HepG2 (cell line): Measurements from ENCODE around the gene CYP20A1. TPM values are rescaled to one million over a fixed set of nuclear protein-coding genes. Genes with fewer than 3 reads are reported as not detected.

Experiments
- ATAC-seq: fragments of 200-7000 bp; cut with Tn5 transposase; 3 replicates; pipeline ENCODE4 v1.9.1; 2020; ENCODE audit warnings: mild to moderate bottlenecking, moderate library complexity
- BruUV-seq: library from RNA; stranded (reverse); fragments of 400-500 nt; replicated peaks from 2 replicates; lab custom pipeline; 2021; lab: Mats Ljungman, UMichigan
- CTCF ChIA-PET: fragments of 300-600 bp; formaldehyde crosslinking; extraction: SDS; loops from one replicate; lab custom pipeline; 2021; ENCODE audit warnings: low total read pairs, inconsistent platforms, low intra/inter-chr PET ratio; lab: Yijun Ruan, JAX
- POLR2A ChIA-PET: fragments of 350-600 bp; sonication (Branson Sonifier 250); formaldehyde crosslinking; loops from one replicate; lab custom pipeline; 2020; ENCODE audit warnings: antibody characterized with exemption, inconsistent platforms; lab: Yijun Ruan, JAX
- DNase-seq: peaks from one replicate; pipeline ENCODE4 v3.0.0-alpha.2; 2015; ENCODE audit warnings: low spot score
- FAIRE-seq: peaks from 3 replicates; lab custom pipeline; 2011; peaks lifted over from hg19 to GRCh38; lab: Jason Lieb, UNC
- H2AFZ ChIP-seq: one replicate; pipeline ENCODE4 v1.6.1; 2011; ENCODE audit warnings: low read length, inconsistent platforms
- H3K27ac ChIP-seq: fragments of 300-600 bp; 3 replicates; pipeline ENCODE4 v1.8.0; 2011; ENCODE audit warnings: mixed run types, mild to moderate bottlenecking, mixed read lengths, low read length, inconsistent platforms; ENCODE audit not compliant: insufficient read depth; ENCODE audit errors: extremely low read length
- H3K27me3 ChIP-seq, 2 experiments: fragments of 200-600 bp in 1 of 2; 2 replicates in 1 of 2; 3 replicates in 1 of 2; pipeline versions ENCODE4 v1.6.0 to v1.8.0; 2011; ENCODE audit warnings: low read length in 2 of 2, mild to moderate bottlenecking in 2 of 2, moderate library complexity in 2 of 2, inconsistent platforms in 1 of 2; ENCODE audit not compliant: insufficient read depth in 2 of 2, control insufficient read depth in 1 of 2
- H3K36me3 ChIP-seq, 2 experiments: fragments of 200-600 bp in 1 of 2; replicated peaks in 1 of 2; 2 replicates in 1 of 2; 3 replicates in 1 of 2; pipeline versions ENCODE4 v1.5.1 to v1.8.0; 2011; ENCODE audit warnings: low read length in 2 of 2, inconsistent platforms in 1 of 2; ENCODE audit not compliant: insufficient read depth in 2 of 2, control insufficient read depth in 1 of 2
- H3K4me1 ChIP-seq: 2 replicates; pipeline ENCODE4 v1.5.1; 2012; ENCODE audit warnings: low read length, inconsistent platforms; ENCODE audit not compliant: insufficient read depth
- H3K4me2 ChIP-seq: 2 replicates; pipeline ENCODE4 v1.6.0; 2011; ENCODE audit warnings: low read depth, low read length, inconsistent platforms
- H3K4me3 ChIP-seq, 3 experiments: fragments of 200-600 bp in 1 of 3; sonication (generic), shearing (Covaris generic) in 1 of 3; replicated peaks in 1 of 3; 2 replicates each; pipeline ENCODE4 v1.5.1; 2011 to 2016; ENCODE audit warnings: low read length in 3 of 3, inconsistent platforms in 2 of 3, low read depth in 2 of 3, mild to moderate bottlenecking in 2 of 3, control low read depth in 1 of 3, mixed read lengths in 1 of 3; ENCODE audit not compliant: insufficient read depth in 1 of 3
- H3K79me2 ChIP-seq: one replicate; pipeline ENCODE4 v1.6.1; 2011; ENCODE audit warnings: low read length, inconsistent platforms; ENCODE audit not compliant: insufficient read depth
- H3K9ac ChIP-seq: 2 replicates; pipeline ENCODE4 v1.6.0; 2011; ENCODE audit warnings: mild to moderate bottlenecking, low read depth, low read length, inconsistent platforms; ENCODE audit not compliant: insufficient read depth
- H3K9me3 ChIP-seq: 2 replicates; pipeline ENCODE4 v1.5.1; 2012; ENCODE audit warnings: mild to moderate bottlenecking, low read length
- H4K20me1 ChIP-seq: 2 replicates; pipeline ENCODE4 v1.6.0; 2011; ENCODE audit warnings: inconsistent platforms, mild to moderate bottlenecking, low read length, moderate library complexity; ENCODE audit not compliant: insufficient read depth
- GTF2F1 ChIP-seq: fragments of 150-350 bp; IDR thresholded peaks from 2 replicates; pipeline ENCODE4 v1.6.1; 2014; ENCODE audit warnings: low read length
- PLRG1 ChIP-seq: fragments of 450-650 bp; conservative IDR thresholded peaks from 2 replicates; pipeline ENCODE4 v1.6.1; 2016
- POLR2G ChIP-seq: fragments of 200-400 bp; formaldehyde crosslinking; IDR thresholded peaks from 2 replicates; pipeline ENCODE4 v1.6.1; 2018; ENCODE audit warnings: mild to moderate bottlenecking, low read depth, low read length, moderate library complexity
- RARA ChIP-seq: IDR thresholded peaks from 2 replicates; pipeline ENCODE4 v1.6.1; 2016; ENCODE audit warnings: missing genetic modification reagents, missing compliant biosample characterization
- ZNF232 ChIP-seq: sonication (generic); formaldehyde crosslinking; IDR thresholded peaks from 2 replicates; pipeline ENCODE4 v1.4.0; 2020; ENCODE audit warnings: missing genetic modification reagents, borderline replicate concordance
- ZNF33A ChIP-seq: sonication (generic); formaldehyde crosslinking; IDR thresholded peaks from 2 replicates; pipeline ENCODE4 v1.5.1; 2020; ENCODE audit warnings: missing genetic modification reagents, mild to moderate bottlenecking, moderate library complexity, borderline replicate concordance
- ZNF354B ChIP-seq: sonication (generic); formaldehyde crosslinking; IDR thresholded peaks from 2 replicates; pipeline ENCODE4 v1.8.0; 2022; ENCODE audit warnings: mild to moderate bottlenecking, missing genetic modification reagents
- ZNF678 ChIP-seq: sonication (generic); formaldehyde crosslinking; IDR thresholded peaks from 2 replicates; pipeline ENCODE4 v1.4.0; 2020; ENCODE audit warnings: mild to moderate bottlenecking, missing genetic modification reagents
- ZNF7 ChIP-seq: IDR thresholded peaks from 2 replicates; pipeline ENCODE4 v1.6.1; 2016; ENCODE audit warnings: missing biosample characterization, missing genetic modification reagents
- ZNF768 ChIP-seq: sonication (generic); formaldehyde crosslinking; IDR thresholded peaks from 2 replicates; pipeline ENCODE4 v1.4.0; 2020; ENCODE audit warnings: missing genetic modification reagents
- WGBS: methylation state at CpG from one replicate; pipeline ENCODE4 v1.1.6; 2017; ENCODE audit warnings: low lambda C conversion rate; 5-methylcytosine and 5-hydroxymethylcytosine counted together
- in situ Hi-C: cut with HindIII; loops from 2 replicates; pipeline ENCODE4 v1.10.0; 2017; ENCODE audit warnings: low pct_unique_long_range_greater_than_20kb; ENCODE audit not compliant: extremely low pct_ligation_motif_present
- intact Hi-C: fragments of 100-400 bp; cut with micrococcal nuclease; formaldehyde crosslinking; loops from one replicate; pipeline ENCODE4 v1.10.0; 2022; ENCODE audit not compliant: unreplicated experiment
- polyA plus RNA-seq, 8 experiments: library from polyadenylated mRNA; depleted of rRNA in 3 of 8; stranded (reverse) in 7 of 8; unstranded in 1 of 8; fragments of >200 nt; fragmentation: Illumina TruSeq in 4 of 8; extraction: Trizol in 4 of 8; gene quantifications; 2 replicates each; pipeline versions ENCODE4 v1.2.1 to v1.2.3, GENCODE V29; 2011 to 2016; ENCODE audit warnings: low read depth in 4 of 8, missing spikeins in 1 of 8, mixed read lengths in 1 of 8; ENCODE audit not compliant: insufficient read depth in 1 of 8
- total RNA-seq, 5 experiments: library from RNA; depleted of rRNA; stranded (reverse); fragments of >200 nt; fragmentation: Illumina TruSeq; extraction: Trizol; gene quantifications; 2 replicates each; pipeline ENCODE4 v1.2.3, GENCODE V29; 2016; ENCODE audit warnings: low read depth in 1 of 5
- TF ChIP-seq, protein P1 (sequence below): IDR thresholded peaks from 2 replicates; pipeline ENCODE4 v1.6.1; 2016
- TF ChIP-seq, protein P2 (sequence below): sonication (generic); formaldehyde crosslinking; IDR thresholded peaks from 2 replicates; pipeline ENCODE4 v1.8.0; 2022; ENCODE audit warnings: missing genetic modification reagents, mild to moderate bottlenecking, borderline replicate concordance

Gene CYP20A1
- total and polyA plus RNA-seq, 2 of the 13 experiments (the other 11 are each of a cell fraction or from before 2014, with no cell fraction given): 9.6 to 35.3 TPM

DNA sequence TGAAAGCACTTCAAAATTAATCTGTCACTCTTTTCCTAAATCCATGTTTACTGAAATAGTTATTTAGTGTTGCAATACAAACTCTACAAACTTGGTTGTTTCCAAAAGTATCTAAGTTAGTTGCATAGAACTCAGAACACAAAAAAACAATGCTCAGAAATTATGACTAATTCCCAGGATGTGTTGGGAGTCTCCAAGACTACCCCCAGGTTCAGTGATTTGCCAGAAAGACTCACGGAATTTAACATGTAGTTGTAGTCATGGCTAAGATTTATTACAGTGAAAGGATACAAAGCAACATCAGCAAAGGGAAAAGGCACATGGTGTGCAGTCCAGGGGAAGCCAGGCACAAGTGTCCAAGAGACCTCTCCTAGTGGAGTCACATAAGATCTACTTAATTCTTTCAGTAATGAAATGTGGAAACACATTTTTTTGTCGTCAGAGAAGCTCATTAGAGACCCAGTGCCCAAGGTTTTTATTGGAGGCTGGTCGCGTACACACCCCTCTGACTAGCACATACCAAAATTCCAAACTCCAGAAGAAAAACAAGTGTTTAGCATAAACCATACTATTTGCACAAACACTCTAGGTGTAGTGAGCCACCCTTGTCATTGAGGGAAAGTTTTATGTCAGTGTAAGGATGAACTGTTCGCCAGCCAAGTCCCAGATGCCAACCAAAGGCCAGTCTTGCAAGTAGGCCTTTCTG is 43.3 kb upstream of the CYP20A1 start:
- in situ Hi-C loops (no loop called here), intact Hi-C loops (no loop called here)
- no peak overlapping the region for H3K4me3 ChIP-seq
- POLR2A ChIA-PET: no interaction called here
- FAIRE-seq (no peak), DNase-seq (no peak), ATAC-seq (no peak)
- WGBS: 96% methylated on average over 5 of the region's 5 CpGs
- no peaks in the 10 kb centered on the region for H3K79me2 ChIP-seq
- no peaks in the 10 kb centered on the region for H4K20me1 ChIP-seq
- no peak overlapping the region for H2AFZ ChIP-seq
- no peak overlapping the region for H3K27ac ChIP-seq
- no peak overlapping the region for H3K9ac ChIP-seq
- CTCF ChIA-PET: no interaction called here
- no TSS peak for BruUV-seq
- peaks cover 1% of the 10 kb centered on the region in 2 experiments; a peak in 3 of 5 replicates for H3K36me3 ChIP-seq
- no peaks in the 10 kb centered on the region for H3K27me3 ChIP-seq
- TF ChIP-seq POLR2G (no peak), ZNF33A (no peak), ZNF7 (CRISPR knock-in tag) (no peak), ZNF354B (CRISPR knock-in tag) (no peak), ZNF678 (no peak), ZNF768 (CRISPR knock-in tag) (no peak), RARA (no peak), GTF2F1 (no peak), PLRG1 (no peak), ZNF232 (no peak)
- TF ChIP-seq, protein P1, sequence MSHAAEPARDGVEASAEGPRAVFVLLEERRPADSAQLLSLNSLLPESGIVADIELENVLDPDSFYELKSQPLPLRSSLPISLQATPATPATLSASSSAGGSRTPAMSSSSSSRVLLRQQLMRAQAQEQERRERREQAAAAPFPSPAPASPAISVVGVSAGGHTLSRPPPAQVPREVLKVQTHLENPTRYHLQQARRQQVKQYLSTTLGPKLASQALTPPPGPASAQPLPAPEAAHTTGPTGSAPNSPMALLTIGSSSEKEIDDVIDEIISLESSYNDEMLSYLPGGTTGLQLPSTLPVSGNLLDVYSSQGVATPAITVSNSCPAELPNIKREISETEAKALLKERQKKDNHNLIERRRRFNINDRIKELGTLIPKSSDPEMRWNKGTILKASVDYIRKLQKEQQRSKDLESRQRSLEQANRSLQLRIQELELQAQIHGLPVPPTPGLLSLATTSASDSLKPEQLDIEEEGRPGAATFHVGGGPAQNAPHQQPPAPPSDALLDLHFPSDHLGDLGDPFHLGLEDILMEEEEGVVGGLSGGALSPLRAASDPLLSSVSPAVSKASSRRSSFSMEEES (CRISPR knock-in tag): no peak
- TF ChIP-seq, protein P2, sequence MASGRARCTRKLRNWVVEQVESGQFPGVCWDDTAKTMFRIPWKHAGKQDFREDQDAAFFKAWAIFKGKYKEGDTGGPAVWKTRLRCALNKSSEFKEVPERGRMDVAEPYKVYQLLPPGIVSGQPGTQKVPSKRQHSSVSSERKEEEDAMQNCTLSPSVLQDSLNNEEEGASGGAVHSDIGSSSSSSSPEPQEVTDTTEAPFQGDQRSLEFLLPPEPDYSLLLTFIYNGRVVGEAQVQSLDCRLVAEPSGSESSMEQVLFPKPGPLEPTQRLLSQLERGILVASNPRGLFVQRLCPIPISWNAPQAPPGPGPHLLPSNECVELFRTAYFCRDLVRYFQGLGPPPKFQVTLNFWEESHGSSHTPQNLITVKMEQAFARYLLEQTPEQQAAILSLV (CRISPR knock-in tag): no peak
- no peak overlapping the region for H3K4me2 ChIP-seq
- H3K9me3 ChIP-seq: no peaks in the 10 kb centered on the region
- H3K4me1 ChIP-seq: no peaks in the 10 kb centered on the region
